ENCODE measurements around the gene PGLYRP2. TPM values are rescaled to one million over a fixed set of nuclear protein-coding genes. Genes with fewer than 3 reads are reported as not detected.

PGLYRP2 gene
- total RNA-seq, 1 donor from 2014 or later: 0.34 TPM

DNA sequence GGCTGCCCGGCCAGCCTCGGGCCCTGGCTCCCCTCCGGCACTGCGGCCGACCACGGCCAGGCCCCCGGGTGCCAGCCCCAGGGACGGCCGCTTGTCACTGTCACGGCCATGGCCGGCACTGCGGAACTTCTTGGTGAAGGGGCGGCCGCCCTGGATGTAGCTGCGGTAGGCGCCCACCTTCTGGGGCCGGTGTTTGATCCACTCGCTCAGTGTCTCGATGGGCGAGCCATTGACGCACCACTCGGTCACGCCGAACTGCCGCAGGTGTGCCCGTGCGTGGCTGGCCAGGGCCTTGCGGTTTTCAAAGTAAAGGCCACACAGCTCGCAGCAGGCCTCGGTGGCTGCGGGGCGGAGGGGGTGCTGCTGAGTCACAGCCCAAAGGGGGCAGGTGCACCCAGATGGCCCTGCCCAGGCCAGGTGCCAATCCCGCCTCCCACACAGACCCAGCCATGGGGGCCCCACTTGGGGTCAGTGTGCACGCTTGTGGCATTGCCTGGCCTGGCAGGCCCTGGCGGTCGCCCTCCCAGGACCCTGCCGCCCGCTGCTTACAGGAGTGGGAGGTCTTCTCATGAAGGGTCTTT is 54.5 kb downstream of the PGLYRP2 start:
- DNase-seq (ENCODE audit: low spot score): no peak

DNA sequence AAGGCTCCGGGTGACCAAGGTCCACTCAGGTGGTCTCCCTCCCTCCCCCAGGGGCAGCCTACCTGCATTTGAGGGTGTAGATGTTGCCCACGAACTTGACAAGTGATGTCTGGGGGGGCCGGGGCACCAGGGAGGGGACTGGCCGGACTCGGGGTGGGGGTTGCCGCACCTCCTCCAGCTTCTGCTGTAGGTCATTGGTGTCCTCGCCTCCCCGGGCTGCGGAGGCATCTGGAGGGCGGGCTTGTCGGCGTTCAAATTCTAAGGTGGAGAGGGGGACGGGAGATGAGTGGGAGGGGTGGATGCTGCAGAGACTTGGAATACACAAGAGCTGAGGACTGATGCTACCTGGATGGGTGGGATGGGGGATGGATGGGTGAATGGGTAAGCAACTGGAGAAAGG is 55.2 kb downstream of the PGLYRP2 start:
- no peak for DNase-seq (ENCODE audit: low spot score)

DNA sequence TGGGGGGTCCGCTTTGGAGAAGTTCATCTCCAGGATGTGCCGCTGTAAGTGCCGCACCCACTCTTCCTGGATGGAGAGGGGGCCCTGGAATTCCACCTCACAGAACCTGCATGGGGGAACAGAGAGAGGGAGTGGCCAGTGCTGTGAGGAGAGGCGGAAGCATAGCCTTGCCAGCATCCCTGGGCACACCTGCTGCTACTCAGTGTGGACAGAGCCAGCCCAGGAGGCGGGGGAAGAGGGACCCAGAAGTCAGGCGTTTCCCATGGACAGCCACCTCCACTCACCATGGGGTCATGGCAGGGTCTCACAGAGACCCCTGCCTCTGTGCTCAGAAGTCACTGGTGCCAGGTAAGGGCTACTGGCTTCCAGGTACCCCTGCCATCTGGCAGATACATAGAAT is 56.2 kb downstream of the PGLYRP2 start:
- no peak for DNase-seq (ENCODE audit: low spot score)

DNA sequence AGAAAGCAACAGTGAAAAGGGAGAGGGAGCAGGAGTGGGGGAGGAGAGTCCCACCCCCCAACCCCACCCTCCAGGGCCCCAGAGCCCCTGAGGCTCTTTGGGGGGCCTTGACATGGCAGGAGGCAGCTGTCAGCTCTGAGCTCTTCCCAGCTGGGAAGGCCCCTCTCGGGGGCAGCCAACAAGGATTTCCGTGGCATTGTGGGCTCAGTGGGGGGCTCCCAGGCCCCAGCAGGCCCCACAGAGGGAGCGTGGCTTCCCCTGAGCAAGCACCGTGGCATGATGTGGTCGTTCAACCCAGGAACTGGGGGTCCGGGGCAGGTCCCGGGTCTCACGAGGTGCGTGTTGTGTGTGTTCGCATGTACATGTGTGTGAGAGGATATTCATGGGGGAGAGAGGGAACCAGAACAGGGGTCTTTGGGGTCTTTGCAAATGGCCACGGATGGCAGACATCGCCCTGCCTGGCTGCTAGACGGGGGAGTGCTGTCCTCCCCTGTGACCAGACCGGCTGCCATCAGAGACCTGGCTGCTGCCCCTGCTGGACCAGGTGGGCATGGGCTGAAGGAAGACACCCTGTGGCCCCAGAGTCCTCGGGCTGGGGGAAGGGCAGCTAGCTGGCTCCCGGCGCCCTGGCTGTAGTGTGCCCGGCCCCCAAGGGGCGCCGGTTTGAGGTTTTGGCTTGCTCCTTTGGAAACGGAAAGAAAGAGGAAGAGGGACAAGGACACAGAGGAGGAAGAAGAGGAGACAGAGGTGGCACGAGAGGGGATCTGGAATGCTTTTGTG is 56.8 kb downstream of the PGLYRP2 start:
- no peak for DNase-seq (ENCODE audit: low spot score)

DNA sequence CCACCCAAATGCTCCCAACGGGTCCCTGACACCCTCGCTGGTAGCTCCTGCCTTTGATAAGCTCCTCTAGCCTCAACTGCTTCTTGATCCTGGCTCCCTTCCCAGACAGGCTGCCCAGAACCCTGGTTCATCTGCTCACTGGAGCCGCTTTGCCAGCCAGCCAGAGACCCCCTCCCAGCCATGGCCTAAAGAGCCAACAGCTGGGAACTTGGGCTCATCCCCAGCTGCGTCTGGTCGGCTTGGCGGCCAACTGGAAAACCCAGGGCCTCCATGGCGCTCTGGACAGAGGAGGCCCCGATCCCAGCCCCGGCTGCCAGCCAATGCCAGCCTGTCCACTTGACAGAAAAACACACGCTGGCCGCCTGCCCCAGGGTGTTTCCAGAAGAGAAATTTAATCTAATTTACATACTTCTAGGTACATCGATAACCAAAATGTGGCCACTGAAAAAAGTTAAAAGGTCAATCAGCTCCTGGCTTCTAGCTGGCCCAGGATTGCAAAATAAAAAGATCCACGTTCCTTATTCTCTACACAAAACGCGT is 57.5 kb downstream of the PGLYRP2 start:
- no peak for DNase-seq (ENCODE audit: low spot score)

DNA sequence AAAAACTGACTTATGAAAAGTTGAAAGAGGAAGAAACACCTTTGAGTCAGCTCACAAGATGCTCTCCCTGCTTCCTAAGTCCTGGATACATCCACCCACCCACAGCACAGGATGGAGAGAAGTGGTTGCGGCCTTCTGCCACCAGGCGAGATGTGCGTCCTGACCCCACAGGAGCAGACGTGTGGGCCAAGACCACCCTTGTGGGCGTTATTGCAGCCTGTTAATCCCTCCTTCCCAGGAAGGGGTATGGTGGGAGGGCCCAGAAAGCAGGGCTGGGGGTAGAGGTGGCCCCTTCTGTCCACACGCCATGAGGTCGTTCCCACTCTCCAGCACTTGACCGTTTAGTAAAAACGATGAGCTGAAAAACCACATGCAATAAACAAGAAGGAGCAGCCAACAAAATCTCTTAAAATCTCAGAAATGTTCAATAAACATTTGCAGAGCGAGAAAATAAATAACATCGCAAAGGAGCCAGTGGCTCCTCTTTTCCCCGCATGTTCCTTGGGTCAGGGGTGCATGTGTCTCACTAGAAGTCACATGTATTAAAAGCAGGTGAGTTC is 58.1 kb downstream of the PGLYRP2 start:
- DNase-seq (ENCODE audit: low spot score): no peak

DNA sequence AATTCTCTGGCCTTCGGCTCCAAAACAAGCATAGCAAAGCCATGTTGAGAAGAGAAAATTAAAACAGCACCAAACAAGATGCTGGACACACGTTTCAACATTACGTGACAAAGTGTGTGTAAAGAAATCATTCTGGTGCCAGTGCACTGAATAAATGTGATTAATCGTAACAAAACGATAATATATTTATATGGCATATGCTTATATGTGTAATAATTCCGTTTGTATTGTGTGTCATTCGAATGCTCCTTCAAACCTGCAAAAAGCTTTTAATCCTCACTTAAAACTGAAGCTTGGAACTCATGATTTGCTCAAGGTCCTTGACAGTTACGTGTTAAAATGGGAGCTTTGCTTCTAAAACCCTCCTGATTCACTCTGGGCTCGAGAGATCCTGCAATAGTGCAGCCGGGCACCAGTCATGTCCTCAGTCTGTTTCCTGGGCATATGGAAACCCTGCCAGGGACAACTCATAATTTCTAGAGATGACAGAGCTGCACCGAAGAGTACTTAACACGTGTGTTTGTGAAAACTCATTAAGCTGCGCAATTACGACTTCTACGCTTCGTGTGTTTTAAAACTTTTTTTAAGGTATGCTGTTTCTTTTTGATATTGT is 59.8 kb downstream of the PGLYRP2 start:
- no peak for DNase-seq (ENCODE audit: low spot score)

Other genes starting within 250 kb of the PGLYRP2 start
- 2.5 TPM for gene EPHX3, start 247.1 kb downstream of the PGLYRP2 start, total RNA-seq
- 134 TPM for gene BRD4, start 147.0 kb downstream of the PGLYRP2 start, total RNA-seq
- 69.7 TPM for gene AKAP8, start 99.7 kb downstream of the PGLYRP2 start, total RNA-seq
- 133 TPM for gene AKAP8L, start 60.5 kb downstream of the PGLYRP2 start, total RNA-seq
- 42.3 TPM for gene WIZ, start 29.5 kb downstream of the PGLYRP2 start, total RNA-seq
- 3.9 TPM for gene RASAL3, start 15.0 kb downstream of the PGLYRP2 start, total RNA-seq
- 19.8 TPM for gene CYP4F22, start 29.0 kb upstream of the PGLYRP2 start, total RNA-seq
- 21.6 TPM for gene CYP4F8, start 135.7 kb upstream of the PGLYRP2 start, total RNA-seq
- 10.7 TPM for gene CYP4F3, start 161.4 kb upstream of the PGLYRP2 start, total RNA-seq
- gene CYP4F12, start 193.6 kb upstream of the PGLYRP2 start, total RNA-seq: 98.1 TPM
- gene OR10H2, start 248.5 kb upstream of the PGLYRP2 start, total RNA-seq: not detected